IPS-15b (cell line): ENCODE data around the gene RNLS.

Experiments
- H3K27me3 ChIP-seq: one replicate; pipeline ENCODE4 v1.6.1; 2013; ENCODE audit warnings: low read length; ENCODE audit not compliant: control insufficient read depth, insufficient read depth
- H3K36me3 ChIP-seq: one replicate; pipeline ENCODE4 v1.6.1; 2013; ENCODE audit warnings: low read length; ENCODE audit not compliant: control insufficient read depth, insufficient read depth
- H3K4me1 ChIP-seq: one replicate; pipeline ENCODE4 v1.6.1; 2013; ENCODE audit warnings: mild to moderate bottlenecking, low read length; ENCODE audit not compliant: control insufficient read depth, insufficient read depth
- H3K4me3 ChIP-seq: one replicate; pipeline ENCODE4 v1.5.1; 2013; ENCODE audit warnings: low read depth, low read length
- H3K9ac ChIP-seq: one replicate; pipeline ENCODE4 v1.6.1; 2013; ENCODE audit warnings: low read depth, mild to moderate bottlenecking, low read length
- H3K9me3 ChIP-seq: one replicate; pipeline ENCODE4 v1.6.1; 2013; ENCODE audit warnings: mild to moderate bottlenecking, low read length; ENCODE audit not compliant: control insufficient read depth, insufficient read depth

RNLS gene

DNA sequence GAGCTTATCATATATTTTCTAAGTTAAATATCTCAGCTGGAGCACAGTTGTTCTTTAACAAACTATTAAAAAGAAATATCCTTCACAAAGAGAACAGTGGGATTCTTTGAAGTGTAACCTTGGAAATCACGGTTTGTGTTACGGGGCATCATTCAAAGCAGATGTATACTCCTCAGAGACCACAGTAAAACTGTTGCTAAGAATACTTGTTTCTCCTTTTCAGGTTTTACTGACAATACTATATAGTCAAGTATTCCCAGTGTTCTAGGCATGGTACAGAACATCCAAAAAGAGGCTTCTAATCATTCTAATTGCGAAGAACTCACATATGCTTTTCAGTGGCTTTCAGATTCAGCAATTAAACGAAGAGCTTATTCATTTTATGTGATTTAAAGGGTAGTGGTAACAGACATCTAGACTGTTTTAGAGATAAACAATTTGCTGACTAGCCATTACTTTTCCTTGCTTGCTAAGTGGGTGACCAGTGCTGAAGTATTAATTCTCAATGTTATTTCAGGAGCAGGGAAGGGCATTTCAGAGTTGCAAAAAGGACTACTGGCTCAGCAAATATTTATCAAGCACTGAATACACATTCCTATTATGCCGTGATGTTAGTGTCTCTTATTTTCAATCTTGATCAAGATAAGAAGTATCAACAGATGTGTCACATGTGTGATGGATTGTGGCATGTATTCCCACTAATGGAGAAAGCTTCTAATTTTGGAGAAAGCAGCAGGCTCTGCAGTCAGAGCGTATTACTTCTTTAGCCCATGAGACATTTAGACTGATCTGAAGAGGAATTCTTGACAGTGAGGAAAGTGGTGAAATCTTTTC is 236.8 kb downstream of the RNLS start:
- no peak overlapping the region for H3K9ac ChIP-seq
- peaks cover 20% of the 10 kb centered on the region for H3K4me1 ChIP-seq
- H3K27me3 ChIP-seq = no peaks in the 10 kb centered on the region

GRCh38 chr10:88343761-88344484 is 239.2 kb downstream of the RNLS start:
- Histone ChIP-seq H3K36me3 (no peaks in the 10 kb centered on the region), H3K4me1 (peaks cover 20% of the 10 kb centered on the region), H3K9me3 (no peaks in the 10 kb centered on the region), H3K27me3 (no peaks in the 10 kb centered on the region), H3K4me3 (no peak overlapping the region), H3K9ac (no peak overlapping the region)

More for the DNA sequence above, 236.8 kb downstream of the RNLS start:
- Histone ChIP-seq H3K4me3 (no peak overlapping the region), H3K36me3 (no peaks in the 10 kb centered on the region), H3K9me3 (no peaks in the 10 kb centered on the region)

DNA sequence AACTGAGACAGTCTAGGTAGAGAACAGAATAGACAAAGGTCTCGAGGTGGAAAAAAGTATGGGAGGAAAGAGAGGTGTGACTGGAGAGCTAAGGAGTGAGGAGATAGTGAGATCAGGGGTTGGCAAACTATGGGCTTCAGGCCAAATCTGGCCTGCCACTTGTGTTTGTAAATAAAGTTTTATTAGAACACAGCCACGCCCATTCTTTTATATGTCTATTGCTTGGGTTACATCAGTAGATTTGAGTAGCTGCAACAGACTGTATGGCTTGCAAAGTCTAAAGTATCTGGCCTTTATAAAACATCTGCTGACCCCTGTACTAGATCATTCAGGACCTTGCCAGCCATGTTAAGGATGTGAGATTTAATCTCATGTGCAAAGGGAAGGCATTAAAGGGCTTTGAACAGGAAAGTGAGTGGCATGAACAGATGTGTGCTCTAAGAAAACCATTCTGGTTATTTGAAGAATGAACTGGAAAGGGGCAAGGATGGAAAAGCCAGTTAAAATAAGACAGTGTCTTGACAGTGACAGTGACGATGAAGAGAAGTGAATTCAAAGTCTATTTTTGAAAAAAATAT is 240.3 kb downstream of the RNLS start:
- no peaks in the 10 kb centered on the region for H3K9me3 ChIP-seq
- peaks cover 14% of the 10 kb centered on the region for H3K4me1 ChIP-seq
- H3K27me3 ChIP-seq = no peaks in the 10 kb centered on the region
- H3K9ac ChIP-seq = no peak overlapping the region
- no peak overlapping the region for H3K4me3 ChIP-seq
- no peaks in the 10 kb centered on the region for H3K36me3 ChIP-seq

- Histone ChIP-seq H3K9me3 (no peaks in the 10 kb centered on the region), H3K4me3 (no peak overlapping the region), H3K36me3 (no peaks in the 10 kb centered on the region), H3K4me1 (no peaks in the 10 kb centered on the region), H3K27me3 (no peaks in the 10 kb centered on the region), H3K9ac (no peak overlapping the region)
Measured at GRCh38 chr10:88337134-88337533, 246.0 kb downstream of the RNLS start.

DNA sequence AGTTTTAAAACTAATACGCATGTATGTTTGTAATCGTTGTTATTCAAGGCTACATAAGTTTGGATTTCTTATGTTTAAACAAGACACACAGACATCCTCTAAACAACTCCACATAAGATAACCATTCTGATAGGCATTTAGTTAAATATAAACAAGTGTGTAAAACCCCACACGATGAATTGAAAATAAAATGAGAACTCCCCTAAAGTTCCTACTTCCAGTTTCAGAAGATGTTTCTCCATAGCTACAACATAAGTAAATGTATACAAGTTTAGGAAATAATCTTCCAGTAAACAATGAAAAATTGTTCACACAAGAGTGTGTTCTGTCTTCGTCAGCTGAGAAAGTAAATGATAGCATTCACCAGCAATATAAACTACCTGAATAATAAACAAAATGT is 246.8 kb downstream of the RNLS start:
- no peak overlapping the region for H3K9ac ChIP-seq
- H3K27me3 ChIP-seq = no peaks in the 10 kb centered on the region
- H3K9me3 ChIP-seq = no peaks in the 10 kb centered on the region
- H3K4me1 ChIP-seq = no peaks in the 10 kb centered on the region
- H3K4me3 ChIP-seq = no peak overlapping the region
- no peaks in the 10 kb centered on the region for H3K36me3 ChIP-seq

DNA sequence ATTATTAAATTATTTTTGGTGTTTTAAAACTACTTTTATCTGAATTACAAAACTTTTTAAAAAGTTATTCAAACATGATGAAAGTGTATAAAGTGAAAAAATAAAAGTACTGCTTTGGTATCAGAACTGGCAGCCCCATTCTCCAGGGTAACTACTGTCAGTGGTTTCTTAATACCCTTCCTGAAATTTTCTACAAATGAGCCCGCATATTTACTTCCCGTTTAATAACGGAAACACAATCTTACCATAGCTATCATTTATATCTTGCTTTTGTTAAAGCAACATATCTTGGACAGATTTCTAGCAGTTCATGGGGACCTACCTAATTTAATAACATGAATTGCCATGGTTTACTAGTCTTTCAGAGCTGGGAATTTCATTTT is 249.9 kb downstream of the RNLS start:
- H3K4me1 ChIP-seq = no peaks in the 10 kb centered on the region
- H3K27me3 ChIP-seq = no peaks in the 10 kb centered on the region
- H3K9me3 ChIP-seq = no peaks in the 10 kb centered on the region
- H3K9ac ChIP-seq = no peak overlapping the region
- no peak overlapping the region for H3K4me3 ChIP-seq
- no peaks in the 10 kb centered on the region for H3K36me3 ChIP-seq

- Histone ChIP-seq H3K27me3 (no peaks in the 10 kb centered on the region), H3K36me3 (no peaks in the 10 kb centered on the region), H3K4me3 (no peak overlapping the region), H3K4me1 (no peaks in the 10 kb centered on the region), H3K9ac (no peak overlapping the region), H3K9me3 (no peaks in the 10 kb centered on the region)
Measured at GRCh38 chr10:88332503-88333247, 250.4 kb downstream of the RNLS start.

- H3K36me3 ChIP-seq = no peaks in the 10 kb centered on the region
- H3K27me3 ChIP-seq = no peaks in the 10 kb centered on the region
- H3K4me1 ChIP-seq = no peaks in the 10 kb centered on the region
- H3K4me3 ChIP-seq = no peak overlapping the region
- no peaks in the 10 kb centered on the region for H3K9me3 ChIP-seq
- H3K9ac ChIP-seq = no peak overlapping the region
Measured at GRCh38 chr10:88330174-88330573, 252.9 kb downstream of the RNLS start.

DNA sequence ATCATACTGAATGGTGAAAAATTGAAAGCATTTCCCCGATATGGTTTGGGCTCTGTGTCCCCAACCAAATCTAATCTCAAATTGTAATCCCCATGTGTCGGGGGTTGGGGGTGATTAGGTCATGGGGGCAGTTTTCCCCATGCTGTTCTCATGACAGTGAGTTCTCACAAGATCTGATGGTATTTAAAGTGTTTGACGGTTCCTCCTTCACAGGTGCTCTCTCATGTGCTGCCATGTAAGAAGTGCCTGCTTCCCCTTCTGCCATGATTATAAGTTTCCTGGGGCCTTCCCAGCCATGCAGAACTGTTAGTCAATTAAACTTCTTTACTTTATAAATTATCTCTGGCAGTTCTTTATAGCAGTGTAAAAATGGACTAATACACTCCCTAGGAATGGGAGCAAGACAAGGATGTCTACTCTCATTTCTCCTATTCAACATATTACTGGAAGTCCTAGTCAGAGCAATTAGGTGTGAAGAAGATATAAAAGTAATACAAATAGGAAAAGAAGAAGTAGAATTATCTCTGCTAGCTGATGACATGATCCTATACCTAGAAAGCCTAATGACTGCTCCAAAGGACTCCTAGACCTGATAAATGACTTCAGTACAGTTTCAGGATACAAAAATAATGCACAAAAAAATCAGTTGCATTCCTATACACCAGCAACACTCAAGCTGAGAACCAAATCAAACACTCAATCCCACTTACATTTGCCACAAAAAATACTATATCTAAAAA is 260.6 kb downstream of the RNLS start:
- no peaks in the 10 kb centered on the region for H3K4me1 ChIP-seq
- H3K27me3 ChIP-seq = no peaks in the 10 kb centered on the region
- no peak overlapping the region for H3K4me3 ChIP-seq
- no peak overlapping the region for H3K9ac ChIP-seq
- H3K36me3 ChIP-seq = no peaks in the 10 kb centered on the region
- peaks cover 4% of the 10 kb centered on the region for H3K9me3 ChIP-seq

DNA sequence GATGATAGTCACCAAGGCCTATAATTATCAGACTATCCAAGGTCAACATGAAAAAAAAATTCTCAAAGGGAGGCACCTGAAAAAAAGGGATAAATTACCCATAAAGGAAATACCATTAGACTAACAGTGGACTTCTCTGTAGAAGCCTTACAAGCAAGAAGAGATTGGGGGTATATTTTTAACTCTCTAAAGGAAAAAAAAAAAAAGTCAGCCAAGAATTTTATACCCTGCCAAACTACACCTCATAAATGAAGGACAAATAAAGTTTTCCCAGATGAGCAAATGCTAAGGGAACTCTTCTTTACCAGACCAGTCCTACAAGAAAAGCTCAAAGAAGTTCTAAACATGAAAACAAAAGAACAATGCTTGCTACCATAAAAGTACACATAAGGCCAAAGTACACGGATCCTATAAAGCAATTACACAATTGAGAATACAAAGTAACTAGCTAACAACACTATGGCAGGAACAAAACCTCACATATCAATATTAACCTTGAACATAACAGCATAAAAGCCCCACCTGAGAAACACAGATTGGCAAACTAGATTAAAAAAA is 263.1 kb downstream of the RNLS start:
- Histone ChIP-seq H3K27me3 (no peaks in the 10 kb centered on the region), H3K4me3 (no peak overlapping the region), H3K4me1 (no peaks in the 10 kb centered on the region), H3K36me3 (no peaks in the 10 kb centered on the region), H3K9me3 (peaks cover 4% of the 10 kb centered on the region), H3K9ac (no peak overlapping the region)

DNA sequence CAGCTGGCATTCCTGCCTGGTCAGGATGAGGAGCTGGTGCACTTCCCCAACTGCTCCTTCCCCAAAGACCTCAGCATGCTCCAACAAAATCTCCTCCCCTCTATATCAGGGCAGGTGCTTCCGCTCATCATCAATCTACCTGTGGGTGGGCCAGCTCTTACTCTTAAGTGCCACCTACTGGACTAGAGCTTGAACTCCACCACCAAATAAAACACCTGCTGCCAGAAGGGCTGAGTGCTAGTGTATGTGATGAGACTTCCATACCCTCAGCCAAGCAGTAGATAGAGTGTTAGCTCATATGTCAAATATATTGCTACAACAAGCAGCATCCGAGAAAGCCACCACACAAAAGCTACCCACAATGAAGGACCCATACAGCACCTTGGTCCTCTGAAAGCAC is 264.3 kb downstream of the RNLS start:
- Histone ChIP-seq H3K4me3 (no peak overlapping the region), H3K4me1 (no peaks in the 10 kb centered on the region), H3K9me3 (peaks cover 4% of the 10 kb centered on the region)

More for the DNA sequence above, 264.3 kb downstream of the RNLS start:
- Histone ChIP-seq H3K36me3 (no peaks in the 10 kb centered on the region), H3K9ac (no peak overlapping the region), H3K27me3 (no peaks in the 10 kb centered on the region)
